Central memory CD8-positive, alpha-beta T cell (primary cell): ENCODE results near the gene NBPF12.
"Not testable (repeated sequence)": the region's sequence is repeated elsewhere in the genome, so short reads cannot be mapped to it uniquely, and the experiment has no call there.

ENCODE experiments used
- ATAC-seq: fragments of 150-1000 bp; cut with Tn5 transposase; replicated peaks from 2 replicates; pipeline ENCODE4 v1.10.0; 2022; ENCODE audit warnings: mild to moderate bottlenecking, moderate FRiP score, moderate number of reproducible peaks; ENCODE audit not compliant: poor library complexity, severe bottlenecking; ENCODE audit errors: extremely low read depth
- DNase-seq, 2 donors: peaks; one replicate each; pipeline ENCODE4 v3.0.0; 2021; ENCODE audit warnings: low spot score in 2 of 2
- H3K27ac Mint-ChIP-seq: one replicate; pipeline ENCODE4 v1.8.0; 2022; ENCODE audit warnings: low read depth, mild to moderate bottlenecking, moderate library complexity, mixed read lengths
- H3K27me3 Mint-ChIP-seq: one replicate; pipeline ENCODE4 v1.8.0; 2022; ENCODE audit warnings: mixed read lengths
- H3K36me3 Mint-ChIP-seq: one replicate; pipeline ENCODE4 v1.8.0; 2022; ENCODE audit warnings: mild to moderate bottlenecking, moderate library complexity, mixed read lengths; ENCODE audit not compliant: insufficient read depth
- H3K4me1 Mint-ChIP-seq: one replicate; pipeline ENCODE4 v1.8.0; 2022; ENCODE audit warnings: mixed read lengths
- H3K4me3 Mint-ChIP-seq: one replicate; pipeline ENCODE4 v1.8.0; 2022; ENCODE audit warnings: mild to moderate bottlenecking, moderate library complexity, mixed read lengths
- H3K9me3 Mint-ChIP-seq: one replicate; pipeline ENCODE4 v1.8.0; 2022; ENCODE audit warnings: mixed read lengths

Gene NBPF12

GRCh38 chr1:147008495-147008894 is 70.4 kb downstream of the NBPF12 start:
- not testable (repeated sequence) for H3K27ac Mint-ChIP-seq, H3K4me3 Mint-ChIP-seq, ATAC-seq, H3K36me3 Mint-ChIP-seq, H3K4me1 Mint-ChIP-seq, H3K9me3 Mint-ChIP-seq, DNase-seq
- H3K27me3 Mint-ChIP-seq, result peaks cover 55% of the 10 kb centered on the region

- H3K27me3 Mint-ChIP-seq, result peaks cover 31% of the 10 kb centered on the region
- H3K9me3 Mint-ChIP-seq, H3K36me3 Mint-ChIP-seq, H3K4me1 Mint-ChIP-seq, H3K4me3 Mint-ChIP-seq, ATAC-seq, H3K27ac Mint-ChIP-seq, DNase-seq: not testable (repeated sequence)
Observed at GRCh38 chr1:147026975-147027374, 88.9 kb downstream of the NBPF12 start.

GRCh38 chr1:147030066-147030653 is 92.0 kb downstream of the NBPF12 start:
- H3K27me3 Mint-ChIP-seq, result peaks cover 18% of the 10 kb centered on the region
- not testable (repeated sequence) for H3K4me3 Mint-ChIP-seq, H3K36me3 Mint-ChIP-seq, ATAC-seq, DNase-seq, H3K9me3 Mint-ChIP-seq, H3K4me1 Mint-ChIP-seq, H3K27ac Mint-ChIP-seq

- Mint-ChIP-seq H3K27me3 (peaks cover 4% of the 10 kb centered on the region), H3K4me3 (peak overlapping the region; percentile 19), H3K27ac (no peak overlapping the region), H3K4me1 (no peaks in the 10 kb centered on the region), H3K9me3 (no peaks in the 10 kb centered on the region), H3K36me3 (no peaks in the 10 kb centered on the region)
- no peak for ATAC-seq
- DNase-seq, result no peak
Observed at GRCh38 chr1:147039916-147040315, 101.8 kb downstream of the NBPF12 start.

GRCh38 chr1:147042891-147043290 is 104.8 kb downstream of the NBPF12 start:
- H3K36me3 Mint-ChIP-seq, H3K9me3 Mint-ChIP-seq, DNase-seq, ATAC-seq, H3K27me3 Mint-ChIP-seq, H3K4me3 Mint-ChIP-seq: not testable (repeated sequence)
- peaks cover 17% of the 10 kb centered on the region for H3K4me1 Mint-ChIP-seq
- peak overlapping the region; percentile 27 for H3K27ac Mint-ChIP-seq

GRCh38 chr1:147044511-147044910 is 106.4 kb downstream of the NBPF12 start:
- H3K27ac Mint-ChIP-seq, H3K36me3 Mint-ChIP-seq, H3K4me3 Mint-ChIP-seq, DNase-seq, ATAC-seq, H3K9me3 Mint-ChIP-seq, H3K27me3 Mint-ChIP-seq: not testable (repeated sequence)
- H3K4me1 Mint-ChIP-seq, result peaks cover 17% of the 10 kb centered on the region
